AG09319 (cell line): ENCODE measurements around the gene PEX14.

Experiments used
- DNase-seq: peaks from one replicate; pipeline ENCODE4 v3.0.0-alpha.2; 2010; ENCODE audit warnings: low read depth; ENCODE audit errors: extremely low read depth
- TF ChIP-seq, protein P1 (sequence below): IDR thresholded peaks from 2 replicates; pipeline ENCODE4 v1.5.1; 2011; ENCODE audit warnings: low read depth, mild to moderate bottlenecking, inconsistent platforms, low read length, moderate library complexity

Gene PEX14

DNA sequence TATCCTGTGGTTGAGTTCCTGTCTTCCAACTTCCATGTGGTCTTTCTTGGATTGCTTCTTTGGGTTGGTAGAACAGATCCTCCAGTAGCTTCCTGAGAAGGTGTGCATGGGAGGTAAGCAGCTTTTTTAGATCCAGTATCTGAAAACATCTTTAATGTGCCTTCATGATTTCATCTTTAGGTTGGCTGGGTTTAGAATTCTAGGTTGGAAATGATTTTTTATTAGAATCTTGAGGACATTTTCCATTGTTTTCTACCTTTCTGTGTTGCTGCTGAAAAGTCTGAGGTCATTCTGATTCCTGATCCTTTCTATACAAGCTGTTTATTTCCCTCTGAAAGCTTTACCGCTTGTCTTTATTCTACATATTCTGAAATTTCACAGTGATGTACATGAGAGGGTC lies 94.8 kb downstream of the PEX14 start:
- no peak for DNase-seq
- TF ChIP-seq, protein P1, sequence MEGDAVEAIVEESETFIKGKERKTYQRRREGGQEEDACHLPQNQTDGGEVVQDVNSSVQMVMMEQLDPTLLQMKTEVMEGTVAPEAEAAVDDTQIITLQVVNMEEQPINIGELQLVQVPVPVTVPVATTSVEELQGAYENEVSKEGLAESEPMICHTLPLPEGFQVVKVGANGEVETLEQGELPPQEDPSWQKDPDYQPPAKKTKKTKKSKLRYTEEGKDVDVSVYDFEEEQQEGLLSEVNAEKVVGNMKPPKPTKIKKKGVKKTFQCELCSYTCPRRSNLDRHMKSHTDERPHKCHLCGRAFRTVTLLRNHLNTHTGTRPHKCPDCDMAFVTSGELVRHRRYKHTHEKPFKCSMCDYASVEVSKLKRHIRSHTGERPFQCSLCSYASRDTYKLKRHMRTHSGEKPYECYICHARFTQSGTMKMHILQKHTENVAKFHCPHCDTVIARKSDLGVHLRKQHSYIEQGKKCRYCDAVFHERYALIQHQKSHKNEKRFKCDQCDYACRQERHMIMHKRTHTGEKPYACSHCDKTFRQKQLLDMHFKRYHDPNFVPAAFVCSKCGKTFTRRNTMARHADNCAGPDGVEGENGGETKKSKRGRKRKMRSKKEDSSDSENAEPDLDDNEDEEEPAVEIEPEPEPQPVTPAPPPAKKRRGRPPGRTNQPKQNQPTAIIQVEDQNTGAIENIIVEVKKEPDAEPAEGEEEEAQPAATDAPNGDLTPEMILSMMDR: no peak

DNA sequence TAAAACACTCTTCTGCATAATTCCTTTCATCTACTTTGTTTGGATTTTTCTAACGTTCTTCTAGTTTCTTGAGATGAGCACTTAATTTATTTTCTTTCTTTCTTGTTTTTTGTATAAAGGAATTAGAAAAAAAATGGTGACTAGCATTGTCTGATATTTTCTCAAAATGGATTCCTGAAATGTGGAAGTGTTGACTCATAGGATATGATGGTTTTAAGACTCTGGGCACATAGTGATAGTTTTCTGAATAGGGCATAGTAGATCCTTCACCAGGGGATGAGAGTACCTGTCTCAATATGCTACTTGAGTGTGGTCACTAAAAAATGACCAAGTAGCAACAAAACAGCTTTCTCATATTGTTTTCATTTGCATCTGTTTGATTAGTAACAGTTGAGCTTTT lies 100.9 kb downstream of the PEX14 start:
- TF ChIP-seq, protein P1: no peak
- DNase-seq: no peak

DNA sequence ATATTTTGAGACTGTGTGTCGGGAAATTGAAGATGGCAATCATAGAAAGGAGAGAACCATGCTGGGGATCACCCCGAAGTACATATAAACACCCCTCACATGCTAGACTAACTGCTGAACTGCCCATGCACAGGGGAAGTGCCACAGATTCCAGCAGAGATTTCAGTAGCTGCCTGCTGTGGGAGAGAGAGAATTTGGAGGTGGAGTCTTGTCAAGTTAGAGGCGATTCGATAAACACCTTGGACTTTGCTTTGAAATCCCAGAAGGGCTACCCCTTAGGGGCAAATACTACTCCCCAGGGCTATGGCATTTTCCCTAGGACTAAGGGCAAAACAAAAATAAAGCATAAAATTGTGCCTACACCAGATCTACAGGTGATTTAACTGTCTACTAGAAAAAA lies 103.3 kb downstream of the PEX14 start:
- TF ChIP-seq, protein P1: no peak
- DNase-seq: no peak

DNA sequence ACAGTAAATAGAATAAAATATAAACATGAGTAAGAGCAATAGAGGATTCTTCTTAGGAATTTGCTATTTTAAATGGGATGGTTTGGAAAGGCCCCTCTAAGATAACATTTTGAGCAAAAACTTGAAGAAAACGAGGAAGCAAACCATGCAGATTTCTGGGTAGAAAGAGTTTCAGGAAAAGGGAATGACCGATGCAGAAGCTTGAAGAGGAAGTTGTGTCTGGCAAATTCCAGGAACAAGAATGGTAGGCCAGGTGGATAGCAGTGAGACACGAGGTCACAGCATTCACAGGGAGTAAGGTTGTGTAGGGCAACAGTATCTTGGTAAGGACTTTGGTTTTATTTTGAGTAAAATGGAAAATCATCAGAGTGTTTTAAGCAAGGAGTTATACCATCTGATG lies 108.9 kb downstream of the PEX14 start:
- TF ChIP-seq, protein P1: no peak
- DNase-seq: no peak

DNA sequence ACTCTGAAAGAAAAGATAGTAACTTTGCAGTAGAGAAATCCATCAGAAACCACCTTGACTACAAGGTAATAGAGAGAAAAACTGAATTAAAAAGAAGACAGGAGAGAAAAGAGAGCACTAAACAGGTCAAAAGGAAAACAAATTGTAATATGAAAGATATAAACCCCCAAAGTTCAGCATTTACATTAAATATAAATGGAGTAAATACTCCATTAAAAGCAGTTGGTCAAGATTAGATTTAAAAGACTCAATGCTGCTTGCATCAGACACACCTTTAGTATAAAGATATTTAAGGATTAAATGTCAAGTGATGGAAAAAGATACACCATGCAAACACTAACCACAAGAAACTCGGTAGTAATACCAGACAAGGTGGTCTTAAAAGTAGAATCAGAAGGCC lies 110.5 kb downstream of the PEX14 start:
- TF ChIP-seq, protein P1: no peak
- no peak for DNase-seq

DNA sequence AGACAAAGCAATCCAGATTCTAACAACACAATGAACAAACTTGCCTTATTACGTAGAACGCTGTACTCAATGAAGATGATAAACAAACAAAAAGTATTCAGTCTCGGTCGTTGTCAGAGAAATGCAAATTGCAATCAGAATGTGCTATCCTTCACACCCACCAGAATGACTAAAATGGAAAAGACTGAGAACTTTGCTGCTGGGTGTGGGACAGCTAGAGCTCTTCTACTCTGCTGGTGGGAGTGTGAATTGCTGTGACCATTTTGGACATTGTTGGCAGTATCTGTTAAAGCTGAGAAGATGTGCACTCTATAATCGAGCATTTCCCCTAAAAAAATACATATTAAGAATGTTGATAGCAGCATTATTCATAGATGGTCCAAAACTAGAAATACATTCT lies 111.4 kb downstream of the PEX14 start:
- DNase-seq: no peak
- TF ChIP-seq, protein P1: no peak

DNA sequence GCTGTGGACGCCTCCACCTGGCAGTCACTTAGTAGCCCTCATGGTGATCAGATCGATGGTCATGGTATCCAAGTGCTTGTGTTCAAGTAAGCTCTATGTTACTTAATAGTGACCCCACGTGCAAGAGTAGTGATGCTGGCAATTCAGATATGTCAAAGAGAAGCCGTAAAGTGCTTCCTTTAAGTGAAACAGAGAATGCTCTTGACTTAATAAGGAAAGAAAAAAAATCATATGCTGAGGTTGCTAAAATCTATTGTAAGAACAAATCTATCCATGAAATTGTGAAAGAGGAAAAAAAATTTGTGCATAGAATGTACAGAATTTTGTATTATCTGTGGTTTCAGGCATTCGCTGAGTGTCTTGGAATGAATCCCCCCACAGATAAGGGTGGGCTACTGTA lies 113.9 kb downstream of the PEX14 start:
- TF ChIP-seq, protein P1: no peak
- no peak for DNase-seq
